ENCODE measurements around the gene TMEM145. TPM values are rescaled to one million over a fixed set of nuclear protein-coding genes. Genes with fewer than 3 reads are reported as not detected.

TMEM145 gene
- total and polyA plus RNA-seq, 2 donors from 2014 or later: not detected

- intact Hi-C loops (cut with DNase I): no loop called here
- no peak overlapping the region for H3K27ac ChIP-seq (ENCODE audit: low read depth in 2 of 2, low read length in 2 of 2)
Observed at GRCh38 chr19:42370068-42370520, 57.0 kb downstream of the TMEM145 start.

GRCh38 chr19:42370626-42371175 is 57.6 kb downstream of the TMEM145 start:
- Histone ChIP-seq H3K4me3 (ENCODE audit: low read length in 3 of 3) (no peak overlapping the region), H3K9ac (ENCODE audit: low read length in 3 of 3) (no peak overlapping the region), H3K27ac (ENCODE audit: low read depth in 2 of 2, low read length in 2 of 2) (no peak overlapping the region), H3K9me3 (ENCODE audit: control insufficient read depth in 2 of 3, insufficient read depth in 1 of 3, low read length in 3 of 3) (no peaks in the 10 kb centered on the region), H3K27me3 (ENCODE audit: control insufficient read depth, insufficient read depth, low read length) (no peaks in the 10 kb centered on the region), H3K4me1 (ENCODE audit: control insufficient read depth in 2 of 3, insufficient read depth in 2 of 3, low read depth in 1 of 3, low read length in 3 of 3) (no peaks in the 10 kb centered on the region), H3K36me3 (ENCODE audit: control insufficient read depth in 2 of 3, insufficient read depth in 3 of 3, low read length in 3 of 3) (no peaks in the 10 kb centered on the region)
- DNase-seq: no peak
- intact Hi-C loops (cut with DNase I): no loop called here
- no peak for TF ChIP-seq CTCF (IDR thresholded peaks at IDR 0.05; ENCODE audit: borderline replicate concordance, extremely low read depth, insufficient read depth)
- FAIRE-seq: no peak

More at GRCh38 chr19:42370068-42370520, 57.0 kb downstream of the TMEM145 start:
- no peak overlapping the region for H3K9ac ChIP-seq (ENCODE audit: low read length in 3 of 3)
- no peaks in the 10 kb centered on the region for H3K4me1 ChIP-seq (ENCODE audit: control insufficient read depth in 2 of 3, insufficient read depth in 2 of 3, low read depth in 1 of 3, low read length in 3 of 3)
- H3K36me3 ChIP-seq (ENCODE audit: control insufficient read depth in 2 of 3, insufficient read depth in 3 of 3, low read length in 3 of 3): no peaks in the 10 kb centered on the region
- FAIRE-seq (no peak), DNase-seq (no peak)
- no peaks in the 10 kb centered on the region for H3K27me3 ChIP-seq (ENCODE audit: control insufficient read depth, insufficient read depth, low read length)
- H3K9me3 ChIP-seq (ENCODE audit: control insufficient read depth in 2 of 3, insufficient read depth in 1 of 3, low read length in 3 of 3): no peaks in the 10 kb centered on the region
- no peak overlapping the region for H3K4me3 ChIP-seq (ENCODE audit: low read length in 3 of 3)
- TF ChIP-seq CTCF (IDR thresholded peaks at IDR 0.05; ENCODE audit: borderline replicate concordance, extremely low read depth, insufficient read depth): no peak

Small RNAs within 50 kb of the gene (microRNA-seq; reads per million reads assigned to microRNA genes)
- gene MIR8077: not detected

Other genes with a start within 250 kb of the TMEM145 start
- gene GRIK5, start 243.1 kb upstream of the TMEM145 start, total RNA-seq: 16.2 TPM
- 8.9 TPM for gene GRIK5, start 243.1 kb upstream of the TMEM145 start, polyA plus RNA-seq (ENCODE audit: insufficient read depth, low read depth, low replicate concordance)
- 12.7 TPM for gene ZNF574, start 237.1 kb upstream of the TMEM145 start, total RNA-seq
- gene ZNF574, start 237.1 kb upstream of the TMEM145 start, polyA plus RNA-seq (ENCODE audit: insufficient read depth, low read depth, low replicate concordance): 7.2 TPM
- gene POU2F2, start 180.9 kb upstream of the TMEM145 start, total RNA-seq: 9.8 TPM
- gene POU2F2, start 180.9 kb upstream of the TMEM145 start, polyA plus RNA-seq (ENCODE audit: insufficient read depth, low read depth, low replicate concordance): 1.3 TPM
- 26.1 TPM for gene DEDD2, start 95.6 kb upstream of the TMEM145 start, total RNA-seq
- 36.3 TPM for gene DEDD2, start 95.6 kb upstream of the TMEM145 start, polyA plus RNA-seq (ENCODE audit: insufficient read depth, low read depth, low replicate concordance)
- gene ZNF526, start 93.0 kb upstream of the TMEM145 start, total RNA-seq: 11.6 TPM
- 2.6 TPM for gene ZNF526, start 93.0 kb upstream of the TMEM145 start, polyA plus RNA-seq (ENCODE audit: insufficient read depth, low read depth, low replicate concordance)
- 39.2 TPM for gene GSK3A, start 70.7 kb upstream of the TMEM145 start, total RNA-seq
- gene GSK3A, start 70.7 kb upstream of the TMEM145 start, polyA plus RNA-seq (ENCODE audit: insufficient read depth, low read depth, low replicate concordance): 57.3 TPM
- 61.2 TPM for gene ERF, start 58.2 kb upstream of the TMEM145 start, total RNA-seq
- gene ERF, start 58.2 kb upstream of the TMEM145 start, polyA plus RNA-seq (ENCODE audit: insufficient read depth, low read depth, low replicate concordance): 31.1 TPM
- 90.9 TPM for gene CIC, start 44.1 kb upstream of the TMEM145 start, total RNA-seq
- gene CIC, start 44.1 kb upstream of the TMEM145 start, polyA plus RNA-seq (ENCODE audit: insufficient read depth, low read depth, low replicate concordance): 18.8 TPM
- 0.47 TPM for gene PRR19, start 11.2 kb upstream of the TMEM145 start, total RNA-seq
- 0.71 TPM for gene PRR19, start 11.2 kb upstream of the TMEM145 start, polyA plus RNA-seq (ENCODE audit: insufficient read depth, low read depth, low replicate concordance)
- gene PAFAH1B3, start 10.7 kb upstream of the TMEM145 start, total RNA-seq: 22.0 TPM
- gene PAFAH1B3, start 10.7 kb upstream of the TMEM145 start, polyA plus RNA-seq (ENCODE audit: insufficient read depth, low read depth, low replicate concordance): 38.3 TPM
- gene MEGF8, start 12.3 kb downstream of the TMEM145 start, total RNA-seq: 31.6 TPM
- 8.7 TPM for gene MEGF8, start 12.3 kb downstream of the TMEM145 start, polyA plus RNA-seq (ENCODE audit: insufficient read depth, low read depth, low replicate concordance)
- 2.2 TPM for gene CNFN, start 77.0 kb downstream of the TMEM145 start, total RNA-seq
- gene CNFN, start 77.0 kb downstream of the TMEM145 start, polyA plus RNA-seq (ENCODE audit: insufficient read depth, low read depth, low replicate concordance): 4.9 TPM
- 8.9 TPM for gene LIPE, start 114.1 kb downstream of the TMEM145 start, total RNA-seq
- gene LIPE, start 114.1 kb downstream of the TMEM145 start, polyA plus RNA-seq (ENCODE audit: insufficient read depth, low read depth, low replicate concordance): 9.9 TPM
- not detected for gene CXCL17, start 129.6 kb downstream of the TMEM145 start, total RNA-seq
- not detected for gene CXCL17, start 129.6 kb downstream of the TMEM145 start, polyA plus RNA-seq (ENCODE audit: insufficient read depth, low read depth, low replicate concordance)
- gene CEACAM1, start 215.2 kb downstream of the TMEM145 start, total RNA-seq: 33.1 TPM
- 34.3 TPM for gene CEACAM1, start 215.2 kb downstream of the TMEM145 start, polyA plus RNA-seq (ENCODE audit: insufficient read depth, low read depth, low replicate concordance)

Measured in kidney (tissue), 14 donors.